Retinal pigment epithelial cell (primary cell): Measurements from ENCODE around the gene IRF2.

Experiments used
- DNase-seq: peaks from one replicate; pipeline ENCODE4 v3.0.0-alpha.2; 2010; ENCODE audit warnings: low read depth
- H3K4me3 ChIP-seq: 2 replicates; pipeline ENCODE4 v1.5.1; 2011; ENCODE audit warnings: mild to moderate bottlenecking, low read length, control low read depth, moderate library complexity
- CTCF ChIP-seq: conservative IDR thresholded peaks from 2 replicates; pipeline ENCODE4 v1.5.1; 2011; ENCODE audit warnings: low read depth, low read length, control low read depth, inconsistent platforms

Gene IRF2

GRCh38 chr4:184506527-184507121, 32.3 kb upstream of the IRF2 start:
- no peak for DNase-seq
- no peak overlapping the region for H3K4me3 ChIP-seq
- peak; percentile 56 for TF ChIP-seq CTCF

- TF ChIP-seq CTCF, result no peak
- no peak overlapping the region for H3K4me3 ChIP-seq
- DNase-seq, result no peak
These were observed 30.0 kb upstream of the IRF2 start for GRCh38 chr4:184504385-184504784.

- no peak for DNase-seq
- TF ChIP-seq CTCF, result no peak
- no peak overlapping the region for H3K4me3 ChIP-seq
These were observed 29.5 kb upstream of the IRF2 start for GRCh38 chr4:184503869-184504300.

GRCh38 chr4:184500748-184501589, 26.6 kb upstream of the IRF2 start:
- DNase-seq, result no peak
- no peak overlapping the region for H3K4me3 ChIP-seq
- no peak for TF ChIP-seq CTCF

GRCh38 chr4:184499996-184500395, 25.6 kb upstream of the IRF2 start:
- no peak overlapping the region for H3K4me3 ChIP-seq
- no peak for TF ChIP-seq CTCF
- no peak for DNase-seq

- H3K4me3 ChIP-seq, result no peak overlapping the region
- no peak for TF ChIP-seq CTCF
- no peak for DNase-seq
These were observed 24.2 kb upstream of the IRF2 start for GRCh38 chr4:184498598-184498997.

GRCh38 chr4:184489771-184490170, 15.4 kb upstream of the IRF2 start:
- no peak for DNase-seq
- H3K4me3 ChIP-seq, result no peak overlapping the region
- TF ChIP-seq CTCF, result no peak
